H9 (cell line): Measurements from ENCODE around the gene TUBB2A. TPM values are rescaled to one million over a fixed set of nuclear protein-coding genes. Genes with fewer than 3 reads are reported as not detected.
A peak's percentile ranks its signal among the peaks of the same experiment; 100 is the strongest.

Experiments
- DNase-seq: peaks from one replicate; pipeline ENCODE4 v3.0.0-alpha.2; 2017
- H2AFZ ChIP-seq: one replicate; pipeline ENCODE4 v1.6.1; 2013; ENCODE audit warnings: mild to moderate bottlenecking, low read length, control low read depth, moderate library complexity
- H2AK5ac ChIP-seq: 2 replicates; pipeline ENCODE4 v1.6.1; 2013; ENCODE audit warnings: low read length, control low read depth, mixed read lengths; ENCODE audit not compliant: insufficient read length
- H2BK120ac ChIP-seq: one replicate; pipeline ENCODE4 v1.6.1; 2013; ENCODE audit warnings: low read depth, mild to moderate bottlenecking, low read length, control low read depth, inconsistent platforms; ENCODE audit not compliant: poor library complexity, severe bottlenecking
- H2BK12ac ChIP-seq: 2 replicates; pipeline ENCODE4 v1.6.1; 2013; ENCODE audit warnings: low read length, control low read depth, mixed read lengths, low read depth; ENCODE audit not compliant: insufficient read length
- H2BK15ac ChIP-seq: 2 replicates; pipeline ENCODE4 v1.6.1; 2013; ENCODE audit warnings: low read depth, low read length, control low read depth
- H2BK20ac ChIP-seq: one replicate; pipeline ENCODE4 v1.6.1; 2013; ENCODE audit warnings: low read depth, mild to moderate bottlenecking, low read length, control low read depth, inconsistent platforms; ENCODE audit not compliant: poor library complexity, severe bottlenecking
- H2BK5ac ChIP-seq: 2 replicates; pipeline ENCODE4 v1.6.1; 2013; ENCODE audit warnings: low read length, control low read depth, mixed read lengths; ENCODE audit not compliant: insufficient read length
- H3K14ac ChIP-seq: 2 replicates; pipeline ENCODE4 v1.6.1; 2013; ENCODE audit warnings: low read length, control low read depth; ENCODE audit not compliant: insufficient read depth
- H3K18ac ChIP-seq: 2 replicates; pipeline ENCODE4 v1.6.1; 2013; ENCODE audit warnings: low read depth, mild to moderate bottlenecking, mixed read lengths, low read length, control low read depth; ENCODE audit not compliant: insufficient read length
- H3K23ac ChIP-seq: 2 replicates; pipeline ENCODE4 v1.6.1; 2013; ENCODE audit warnings: low read length, control low read depth, mixed read lengths, low read depth; ENCODE audit not compliant: insufficient read length
- H3K23me2 ChIP-seq: 2 replicates; pipeline ENCODE4 v1.6.1; 2013; ENCODE audit warnings: low read depth, mild to moderate bottlenecking, mixed read lengths, low read length, control low read depth; ENCODE audit not compliant: insufficient read length, poor library complexity, severe bottlenecking
- H3K27ac ChIP-seq: 2 replicates; pipeline ENCODE4 v1.5.1; 2013; ENCODE audit warnings: low read length, control low read depth, mixed read lengths, low read depth; ENCODE audit not compliant: insufficient read length
- H3K27me3 ChIP-seq: 2 replicates; pipeline ENCODE4 v1.6.1; 2013; ENCODE audit warnings: low read length, control low read depth, inconsistent platforms; ENCODE audit not compliant: insufficient read depth
- H3K4ac ChIP-seq: 2 replicates; pipeline ENCODE4 v1.6.1; 2013; ENCODE audit warnings: low read depth, mild to moderate bottlenecking, control low read depth, inconsistent platforms, low read length, moderate library complexity
- H3K4me1 ChIP-seq: 2 replicates; pipeline ENCODE4 v1.6.1; 2013; ENCODE audit warnings: low read length, control low read depth, inconsistent platforms; ENCODE audit not compliant: insufficient read depth
- H3K4me2 ChIP-seq: 2 replicates; pipeline ENCODE4 v1.6.1; 2013; ENCODE audit warnings: low read length, control low read depth, mixed read lengths; ENCODE audit not compliant: insufficient read length, insufficient read depth
- H3K56ac ChIP-seq: 2 replicates; pipeline ENCODE4 v1.6.1; 2013; ENCODE audit warnings: low read depth, mild to moderate bottlenecking, mixed read lengths, low read length, control low read depth; ENCODE audit not compliant: insufficient read length
- H3K79me1 ChIP-seq: 2 replicates; pipeline ENCODE4 v1.6.1; 2013; ENCODE audit warnings: low read depth, mild to moderate bottlenecking, moderate library complexity, low read length, control low read depth, inconsistent platforms; ENCODE audit not compliant: insufficient read depth, poor library complexity, severe bottlenecking
- H3K79me2 ChIP-seq: 2 replicates; pipeline ENCODE4 v1.6.1; 2013; ENCODE audit warnings: low read length, control low read depth, inconsistent platforms; ENCODE audit not compliant: insufficient read depth
- H3K9ac ChIP-seq: 2 replicates; pipeline ENCODE4 v1.6.1; 2013; ENCODE audit warnings: low read length, control low read depth, mixed read lengths; ENCODE audit not compliant: insufficient read length; ENCODE audit errors: extremely low read depth
- H3K9me3 ChIP-seq: one replicate; pipeline ENCODE4 v1.6.1; 2013; ENCODE audit warnings: low read depth, low read length, inconsistent platforms; ENCODE audit not compliant: control insufficient read depth
- H3T11ph ChIP-seq: one replicate; pipeline ENCODE4 v1.6.1; 2013; ENCODE audit warnings: mild to moderate bottlenecking, low read length, control low read depth, inconsistent platforms
- H4K20me1 ChIP-seq: one replicate; pipeline ENCODE4 v1.6.1; 2013; ENCODE audit not compliant: control insufficient read depth, insufficient read length, insufficient read depth
- H4K5ac ChIP-seq: 2 replicates; pipeline ENCODE4 v1.6.1; 2013; ENCODE audit warnings: low read depth, mild to moderate bottlenecking, mixed read lengths, low read length, control low read depth; ENCODE audit not compliant: insufficient read length
- H4K8ac ChIP-seq: replicated peaks from 2 replicates; pipeline ENCODE4 v1.6.1; 2013; ENCODE audit warnings: low read length, control low read depth, mixed read lengths, low read depth; ENCODE audit not compliant: insufficient read length
- H4K91ac ChIP-seq: 2 replicates; pipeline ENCODE4 v1.6.1; 2013; ENCODE audit warnings: low read depth, mild to moderate bottlenecking, moderate library complexity, mixed read lengths, low read length, control low read depth; ENCODE audit not compliant: insufficient read length
- H3K27ac Mint-ChIP-seq, 3 experiments: 2 replicates in 2 of 3; 3 replicates in 1 of 3; pipeline ENCODE4 v1.8.0; 2020 to 2021; ENCODE audit warnings: mixed read lengths in 3 of 3, mild to moderate bottlenecking in 1 of 3, moderate library complexity in 1 of 3
- H3K27me3 Mint-ChIP-seq: 2 replicates; pipeline ENCODE4 v1.8.0; 2021; ENCODE audit warnings: low read depth, mild to moderate bottlenecking, moderate library complexity, mixed read lengths
- H3K36me3 Mint-ChIP-seq, 3 experiments: 2 replicates in 2 of 3; 3 replicates in 1 of 3; pipeline ENCODE4 v1.8.0; 2020 to 2021; ENCODE audit warnings: low read depth in 3 of 3, mixed read lengths in 3 of 3; ENCODE audit not compliant: insufficient read depth in 1 of 3
- H3K4me1 Mint-ChIP-seq, 2 experiments: 2 replicates each; pipeline ENCODE4 v1.8.0; 2020; ENCODE audit warnings: mixed read lengths in 2 of 2
- H3K4me3 Mint-ChIP-seq, 2 experiments: 2 replicates in 1 of 2; 3 replicates in 1 of 2; pipeline ENCODE4 v1.8.0; 2020 to 2021; ENCODE audit warnings: mild to moderate bottlenecking in 2 of 2, mixed read lengths in 2 of 2, moderate library complexity in 1 of 2
- H3K9me3 Mint-ChIP-seq, 2 experiments: 2 replicates in 1 of 2; 3 replicates in 1 of 2; pipeline ENCODE4 v1.8.0; 2020; ENCODE audit warnings: mild to moderate bottlenecking in 2 of 2, mixed read lengths in 2 of 2, moderate library complexity in 1 of 2
- WGBS: extraction: QIAGEN DNeasy Blood & Tissue Kit; methylation state at CpG from one replicate; pipeline ENCODE4 v1.1.7; 2013; ENCODE audit warnings: missing lambda C conversion rate, low lambda C conversion rate, mixed read lengths; ENCODE audit not compliant: insufficient read length; ENCODE audit errors: extremely low coverage; 5-methylcytosine and 5-hydroxymethylcytosine counted together
- total RNA-seq: library from RNA; stranded (reverse); gene quantifications from 2 replicates; pipeline ENCODE4 v1.2.1, GENCODE V29; 2021
- TF ChIP-seq, protein P1 (sequence below): fragments of 200-600 bp; sonication (generic); conservative IDR thresholded peaks from 3 replicates; pipeline ENCODE4 v1.8.0; 2021; ENCODE audit warnings: antibody characterized with exemption, mild to moderate bottlenecking

TUBB2A gene
- total RNA-seq, 1 experiment from 2014 or later: 258 TPM

DNA sequence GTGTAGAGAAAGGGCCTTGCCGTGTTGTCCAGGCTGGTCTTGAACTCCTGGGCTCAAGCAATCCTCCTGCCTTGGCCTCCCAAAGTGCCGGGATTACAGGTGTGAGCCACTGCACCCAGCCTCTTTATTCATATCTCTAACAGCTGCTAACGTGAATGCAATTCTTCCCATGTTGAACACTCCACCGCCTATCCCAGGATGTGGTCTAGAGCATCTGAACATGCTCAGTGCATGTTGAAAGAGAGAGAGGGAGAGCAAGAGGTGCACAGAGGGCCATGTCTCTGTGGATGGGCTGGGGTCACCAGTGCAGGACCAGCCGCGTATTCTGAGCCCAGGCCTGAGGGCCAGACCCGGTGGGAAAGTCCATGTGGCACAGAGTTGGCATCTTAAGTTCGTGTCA, 12.8 kb downstream of the TUBB2A start:
- H2AK5ac ChIP-seq: no peak overlapping the region
- peaks cover 41 to 74% (median 54%) of the 10 kb centered on the region in 3 experiments for H3K36me3 Mint-ChIP-seq
- no peak overlapping the region for H2BK120ac ChIP-seq
- no peak overlapping the region for H2BK5ac ChIP-seq
- H2AFZ ChIP-seq: no peak overlapping the region
- DNase-seq: no peak
- H4K5ac ChIP-seq: no peak overlapping the region
- no peak overlapping the region for H3K18ac ChIP-seq
- H3T11ph ChIP-seq: no peak overlapping the region
- H3K79me2 ChIP-seq: no peaks in the 10 kb centered on the region
- no peak overlapping the region for H3K56ac ChIP-seq
- H3K14ac ChIP-seq: no peak overlapping the region
- no peak overlapping the region for H2BK15ac ChIP-seq
- H3K9me3 ChIP-seq: no peaks in the 10 kb centered on the region
- no peak overlapping the region for H3K23ac ChIP-seq
- H3K4me1 Mint-ChIP-seq: peaks cover 15 to 28% of the 10 kb centered on the region in 2 experiments
- H3K9me3 Mint-ChIP-seq: peaks cover 0 to 2% of the 10 kb centered on the region in 2 experiments; a peak in 3 of 5 replicates
- no peak overlapping the region for H4K8ac ChIP-seq
- no peaks in the 10 kb centered on the region for H3K79me1 ChIP-seq
- H3K4ac ChIP-seq: no peak overlapping the region
- no peak overlapping the region for H3K9ac ChIP-seq
- no peaks in the 10 kb centered on the region for H3K27me3 Mint-ChIP-seq
- H3K4me1 ChIP-seq: no peaks in the 10 kb centered on the region; the same call in 1 of the 2 replicates
- no peak overlapping the region for H4K91ac ChIP-seq
- no peak overlapping the region for H3K4me2 ChIP-seq
- no peak overlapping the region for H3K27ac ChIP-seq
- no peak overlapping the region for H2BK12ac ChIP-seq
- H3K23me2 ChIP-seq: no peaks in the 10 kb centered on the region
- H3K27me3 ChIP-seq: no peaks in the 10 kb centered on the region
- peak overlapping the region in 2 of 3 experiments; percentile 50 to 88; a peak in 2 of 7 replicates for H3K27ac Mint-ChIP-seq
- no peak overlapping the region for H3K4me3 Mint-ChIP-seq
- no peak overlapping the region for H2BK20ac ChIP-seq
- TF ChIP-seq, protein P1, sequence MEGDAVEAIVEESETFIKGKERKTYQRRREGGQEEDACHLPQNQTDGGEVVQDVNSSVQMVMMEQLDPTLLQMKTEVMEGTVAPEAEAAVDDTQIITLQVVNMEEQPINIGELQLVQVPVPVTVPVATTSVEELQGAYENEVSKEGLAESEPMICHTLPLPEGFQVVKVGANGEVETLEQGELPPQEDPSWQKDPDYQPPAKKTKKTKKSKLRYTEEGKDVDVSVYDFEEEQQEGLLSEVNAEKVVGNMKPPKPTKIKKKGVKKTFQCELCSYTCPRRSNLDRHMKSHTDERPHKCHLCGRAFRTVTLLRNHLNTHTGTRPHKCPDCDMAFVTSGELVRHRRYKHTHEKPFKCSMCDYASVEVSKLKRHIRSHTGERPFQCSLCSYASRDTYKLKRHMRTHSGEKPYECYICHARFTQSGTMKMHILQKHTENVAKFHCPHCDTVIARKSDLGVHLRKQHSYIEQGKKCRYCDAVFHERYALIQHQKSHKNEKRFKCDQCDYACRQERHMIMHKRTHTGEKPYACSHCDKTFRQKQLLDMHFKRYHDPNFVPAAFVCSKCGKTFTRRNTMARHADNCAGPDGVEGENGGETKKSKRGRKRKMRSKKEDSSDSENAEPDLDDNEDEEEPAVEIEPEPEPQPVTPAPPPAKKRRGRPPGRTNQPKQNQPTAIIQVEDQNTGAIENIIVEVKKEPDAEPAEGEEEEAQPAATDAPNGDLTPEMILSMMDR: no peak
- H4K20me1 ChIP-seq: no peaks in the 10 kb centered on the region
- no CpG with 5 or more reads among the region's 8 CpGs for WGBS
